Mammary epithelial cell (primary cell): ENCODE results near the gene KCNAB2.

Source experiments
- CTCF ChIP-seq, 2 donors: IDR thresholded peaks in 1 of 2; conservative IDR thresholded peaks in 1 of 2; 2 replicates each; pipeline ENCODE4 v1.5.1; 2011 to 2012; ENCODE audit warnings: inconsistent platforms in 2 of 2, low read length in 2 of 2, mild to moderate bottlenecking in 2 of 2, control low read depth in 1 of 2, low read depth in 1 of 2; ENCODE audit not compliant: insufficient read depth in 1 of 2; ENCODE audit errors: extremely low read depth in 1 of 2
- EZH2 ChIP-seq: IDR thresholded peaks from 2 replicates; pipeline ENCODE4 v1.6.1; 2012; ENCODE audit warnings: low read length, inconsistent platforms, borderline replicate concordance

GRCh38 chr1:6054596-6054995 is 8.9 kb downstream of the KCNAB2 start:
- no peak for TF ChIP-seq EZH2
- TF ChIP-seq CTCF (conservative IDR thresholded peaks at IDR 0.05 in 1 of 2, IDR thresholded peaks at IDR 0.05 in 1 of 2; ENCODE audit: extremely low read depth in 1 of 2, insufficient read depth in 1 of 2, low read depth in 1 of 2, low read length in 2 of 2) = no peak
